ENCODE data around the gene ADM.
"Not testable (repeated sequence)": the region's sequence is repeated elsewhere in the genome, so short reads cannot be mapped to it uniquely, and the experiment has no call there.

ADM gene

GRCh38 chr11:10304495-10305261, at the start of gene ADM:
TSS of gene ADM (plus strand) at chr11:10305073. CDS start at chr11:10305701, 628 bp downstream.
- DNase-seq (ENCODE audit: low read depth) = peak; percentile 58
- peak within 1 kb of the TSS; percentile 71 for H3K4me3 ChIP-seq (ENCODE audit: low read depth, low read length)
- TF ChIP-seq CTCF (IDR thresholded peaks at IDR 0.05; ENCODE audit: insufficient read depth, low read depth, low read length, missing control alignments) = peak; percentile 29

- no peak for TF ChIP-seq CTCF (IDR thresholded peaks at IDR 0.05; ENCODE audit: insufficient read depth, low read depth, low read length, missing control alignments)
- H3K4me3 ChIP-seq (ENCODE audit: low read depth, low read length) = no peak overlapping the region
- DNase-seq (ENCODE audit: low read depth) = no peak
Observed at GRCh38 chr11:10255388-10256125, 49.3 kb upstream of the ADM start.

- TF ChIP-seq CTCF (IDR thresholded peaks at IDR 0.05; ENCODE audit: insufficient read depth, low read depth, low read length, missing control alignments) = no peak
- no peak for DNase-seq (ENCODE audit: low read depth)
Observed at GRCh38 chr11:10257478-10257877, 47.4 kb upstream of the ADM start.

GRCh38 chr11:10261821-10262220, 43.1 kb upstream of the ADM start:
- no peak overlapping the region for H3K4me3 ChIP-seq (ENCODE audit: low read depth, low read length)
- no peak for DNase-seq (ENCODE audit: low read depth)
- no peak for TF ChIP-seq CTCF (IDR thresholded peaks at IDR 0.05; ENCODE audit: insufficient read depth, low read depth, low read length, missing control alignments)

More at GRCh38 chr11:10257478-10257877, 47.4 kb upstream of the ADM start:
- no peak overlapping the region for H3K4me3 ChIP-seq (ENCODE audit: low read depth, low read length)

GRCh38 chr11:10263929-10264328, 40.9 kb upstream of the ADM start:
- no peak for DNase-seq (ENCODE audit: low read depth)
- no peak overlapping the region for H3K4me3 ChIP-seq (ENCODE audit: low read depth, low read length)
- TF ChIP-seq CTCF (IDR thresholded peaks at IDR 0.05; ENCODE audit: insufficient read depth, low read depth, low read length, missing control alignments) = no peak

- not testable (repeated sequence) for DNase-seq (ENCODE audit: low read depth); H3K4me3 ChIP-seq (ENCODE audit: low read depth, low read length)
Observed at GRCh38 chr11:10264716-10265115, 40.2 kb upstream of the ADM start.

- H3K4me3 ChIP-seq (ENCODE audit: low read depth, low read length) = no peak overlapping the region
- no peak for TF ChIP-seq CTCF (IDR thresholded peaks at IDR 0.05; ENCODE audit: insufficient read depth, low read depth, low read length, missing control alignments)
- no peak for DNase-seq (ENCODE audit: low read depth)
Observed at GRCh38 chr11:10265936-10266335, 38.9 kb upstream of the ADM start.
